GM23338 (cell line): ENCODE data around the gene TRPC6.

ENCODE experiments used
- POLR2AphosphoS5 ChIP-seq: IDR thresholded peaks from 2 replicates; pipeline ENCODE4 v1.6.1; 2016; ENCODE audit warnings: antibody characterized with exemption, low read depth
- TF ChIP-seq, protein P1 (sequence below), 2 experiments: fragments of 200-600 bp in 1 of 2; sonication (generic) in 1 of 2; conservative IDR thresholded peaks; 2 replicates each; pipeline versions ENCODE4 v1.5.1 to v1.6.1; 2016 to 2017; ENCODE audit warnings: antibody characterized with exemption in 2 of 2, low read depth in 2 of 2, mild to moderate bottlenecking in 2 of 2, moderate library complexity in 1 of 2

DNA sequence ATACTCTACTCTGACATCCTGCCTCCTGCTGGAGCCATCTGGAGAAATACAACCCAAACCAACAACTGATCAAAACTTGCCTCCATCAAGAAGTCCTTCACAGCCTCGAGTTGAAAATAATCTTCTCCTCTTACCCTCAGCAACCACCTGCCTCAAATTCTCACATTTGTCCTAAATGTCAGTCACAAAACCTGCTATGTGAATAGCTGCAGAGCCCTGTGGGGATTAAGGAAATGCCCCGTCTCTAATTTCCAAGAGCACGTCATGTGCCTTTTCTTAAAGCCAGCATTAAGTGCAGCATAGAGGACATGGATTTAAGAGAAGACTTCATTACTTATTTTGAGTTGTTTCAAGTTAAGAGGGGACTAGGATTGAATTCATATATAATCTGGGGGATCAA lies 105.9 kb downstream of the TRPC6 start:
- TF ChIP-seq POLR2AphosphoS5: no peak
- TF ChIP-seq, protein P1, sequence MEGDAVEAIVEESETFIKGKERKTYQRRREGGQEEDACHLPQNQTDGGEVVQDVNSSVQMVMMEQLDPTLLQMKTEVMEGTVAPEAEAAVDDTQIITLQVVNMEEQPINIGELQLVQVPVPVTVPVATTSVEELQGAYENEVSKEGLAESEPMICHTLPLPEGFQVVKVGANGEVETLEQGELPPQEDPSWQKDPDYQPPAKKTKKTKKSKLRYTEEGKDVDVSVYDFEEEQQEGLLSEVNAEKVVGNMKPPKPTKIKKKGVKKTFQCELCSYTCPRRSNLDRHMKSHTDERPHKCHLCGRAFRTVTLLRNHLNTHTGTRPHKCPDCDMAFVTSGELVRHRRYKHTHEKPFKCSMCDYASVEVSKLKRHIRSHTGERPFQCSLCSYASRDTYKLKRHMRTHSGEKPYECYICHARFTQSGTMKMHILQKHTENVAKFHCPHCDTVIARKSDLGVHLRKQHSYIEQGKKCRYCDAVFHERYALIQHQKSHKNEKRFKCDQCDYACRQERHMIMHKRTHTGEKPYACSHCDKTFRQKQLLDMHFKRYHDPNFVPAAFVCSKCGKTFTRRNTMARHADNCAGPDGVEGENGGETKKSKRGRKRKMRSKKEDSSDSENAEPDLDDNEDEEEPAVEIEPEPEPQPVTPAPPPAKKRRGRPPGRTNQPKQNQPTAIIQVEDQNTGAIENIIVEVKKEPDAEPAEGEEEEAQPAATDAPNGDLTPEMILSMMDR (conservative IDR thresholded peaks at IDR 0.05; ENCODE audit: low read depth in 2 of 2): peak; percentile 9 to 16; a peak in 1 of 4 replicates
